HG03571 (cell line): ENCODE results near the gene IL1RAPL1.
"Not testable (repeated sequence)": the region's sequence is repeated elsewhere in the genome, so short reads cannot be mapped to it uniquely, and the experiment has no call there.

Experiments used
- ATAC-seq: cut with Tn5 transposase; IDR thresholded peaks from one replicate; pipeline ENCODE4 v1.9.1; 2021; ENCODE audit not compliant: unreplicated experiment

Gene IL1RAPL1

DNA sequence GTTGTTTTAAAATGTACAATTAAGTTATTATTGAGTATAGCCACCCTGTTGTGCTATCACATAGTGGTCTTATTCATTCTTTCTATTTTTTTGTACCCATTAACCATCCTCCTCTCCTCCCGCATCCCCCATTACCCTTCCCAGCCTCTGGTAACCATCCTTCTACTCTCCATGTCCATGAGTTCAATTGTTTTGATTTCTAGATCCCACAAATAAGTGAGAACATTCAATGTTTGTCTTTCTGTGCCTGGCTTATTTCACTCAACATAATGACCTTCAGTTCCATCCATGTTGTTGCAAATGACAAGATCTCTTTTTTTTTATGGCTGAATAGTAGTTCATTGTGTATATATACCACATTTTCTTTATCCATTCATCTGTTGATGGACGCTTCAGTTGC, 179.3 kb downstream of the IL1RAPL1 start:
- ATAC-seq: not testable (repeated sequence)

DNA sequence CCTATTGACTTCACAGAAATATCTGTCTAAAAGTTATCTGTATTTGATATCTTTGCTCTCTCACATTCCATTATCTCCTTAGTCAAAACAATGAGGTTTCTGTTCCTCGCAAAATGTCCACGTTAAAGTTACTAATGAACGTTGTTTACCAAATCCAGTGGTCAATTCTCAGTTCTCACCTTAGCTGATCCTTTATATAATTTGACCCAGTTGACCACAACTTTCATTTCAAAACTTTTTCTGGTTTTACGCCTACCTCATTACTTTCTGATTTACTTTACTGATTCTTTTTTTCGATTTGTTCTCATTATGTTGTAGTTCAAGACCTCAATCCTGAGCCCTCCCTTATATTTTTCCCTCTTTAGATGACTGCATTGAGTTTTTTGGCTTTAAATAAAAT, 186.6 kb downstream of the IL1RAPL1 start:
- ATAC-seq: no peak

DNA sequence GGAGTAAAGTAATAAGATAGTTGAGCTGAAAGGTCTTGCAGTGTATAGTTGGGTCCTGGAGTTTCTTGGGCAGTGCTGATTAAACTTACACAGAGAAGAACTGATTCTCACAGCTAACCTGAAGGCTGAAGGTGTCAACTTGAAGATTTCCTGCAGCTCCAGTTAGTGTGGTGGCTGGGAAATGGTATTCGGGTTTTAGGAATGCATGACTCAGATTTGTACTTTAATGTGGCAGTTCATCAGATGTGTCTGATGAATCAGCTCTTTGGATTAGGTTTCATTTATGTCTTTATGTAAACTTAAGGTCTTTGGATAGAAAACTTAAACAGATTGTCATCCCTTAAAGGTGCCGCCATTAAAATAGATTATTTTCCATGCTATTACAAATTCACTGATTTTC, 200.0 kb downstream of the IL1RAPL1 start:
- no peak for ATAC-seq

DNA sequence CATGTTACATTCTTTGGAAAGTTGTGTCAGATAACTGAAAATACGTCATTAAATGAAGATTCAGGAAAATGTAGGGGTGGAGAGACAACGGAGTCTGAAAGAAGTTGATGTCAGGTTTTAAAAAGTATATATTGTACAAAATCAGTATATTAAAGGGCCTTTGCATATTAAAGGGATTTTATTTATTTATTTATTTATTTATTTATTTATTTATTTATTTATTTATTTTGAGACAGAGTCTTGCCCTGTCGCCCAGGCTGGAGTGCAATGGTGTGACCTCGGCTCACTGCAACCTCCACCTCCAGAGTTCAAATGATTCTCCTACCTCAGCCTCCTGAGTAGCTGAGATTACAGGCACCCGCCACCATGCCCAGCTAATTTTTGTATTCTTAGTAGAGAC, 213.4 kb downstream of the IL1RAPL1 start:
- ATAC-seq: not testable (repeated sequence)

GRCh38 chrX:28802625-28803024, 215.4 kb downstream of the IL1RAPL1 start:
- ATAC-seq: no peak

DNA sequence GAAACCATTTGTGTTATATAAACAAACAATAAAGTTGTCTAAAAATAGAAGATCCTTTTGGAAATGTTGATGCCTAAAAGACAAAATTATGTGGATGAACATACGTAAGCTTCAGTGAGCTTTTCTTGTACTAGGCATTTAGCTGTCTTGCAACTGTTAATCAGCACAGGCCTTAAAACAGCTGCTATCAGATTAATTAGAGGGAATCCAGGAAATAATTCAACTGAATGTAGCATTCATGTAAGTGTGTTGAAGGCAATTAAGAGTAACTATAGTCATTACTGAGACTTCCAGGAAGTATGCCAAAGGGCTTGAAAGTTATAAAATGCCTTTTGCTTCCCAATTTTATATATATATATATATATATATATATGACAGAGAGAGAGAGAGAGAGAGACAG, 248.7 kb downstream of the IL1RAPL1 start:
- no peak for ATAC-seq

- ATAC-seq: no peak
These were observed 256.6 kb downstream of the IL1RAPL1 start for GRCh38 chrX:28843817-28844216.

- ATAC-seq: no peak
These were observed 260.2 kb downstream of the IL1RAPL1 start for GRCh38 chrX:28847423-28847822.

- ATAC-seq: no peak
These were observed 261.5 kb downstream of the IL1RAPL1 start for GRCh38 chrX:28848707-28849106.

DNA sequence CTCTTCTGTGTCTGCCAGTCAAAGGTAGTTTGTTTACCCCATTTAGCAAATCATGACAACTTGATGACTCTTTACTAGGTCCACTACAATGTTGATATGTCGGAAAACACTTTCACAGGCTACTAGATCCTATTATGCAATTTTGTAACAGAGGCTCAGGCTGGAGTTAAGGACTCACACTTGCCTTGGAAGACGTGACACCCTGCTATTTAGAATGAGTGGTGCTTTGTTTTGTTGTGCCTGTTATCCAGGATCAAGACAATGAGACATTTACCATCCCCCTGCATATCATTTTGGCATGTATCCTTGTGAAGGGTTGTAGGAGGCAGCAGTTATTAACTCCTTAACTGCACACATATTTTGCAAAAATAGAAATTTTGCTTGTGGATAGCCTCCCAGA, 263.7 kb downstream of the IL1RAPL1 start:
- no peak for ATAC-seq

DNA sequence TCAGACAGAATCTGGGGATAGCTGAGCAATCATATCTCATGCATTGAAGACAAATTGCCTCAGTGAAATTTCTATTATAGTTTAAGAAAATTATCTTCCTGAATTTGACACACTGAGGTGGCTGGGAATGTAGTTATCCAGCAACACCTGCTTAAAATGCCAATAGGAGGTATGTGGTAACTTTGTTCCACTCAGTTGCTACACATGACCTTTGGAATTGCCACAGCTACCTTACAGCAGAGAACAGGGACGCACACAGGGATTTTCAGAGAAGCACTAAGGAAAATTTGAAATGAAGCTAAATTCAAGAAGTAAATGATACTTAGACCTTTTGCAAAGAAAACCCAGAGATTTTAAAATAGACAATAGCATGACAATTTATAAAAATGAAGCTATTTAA, 264.6 kb downstream of the IL1RAPL1 start:
- ATAC-seq: no peak

DNA sequence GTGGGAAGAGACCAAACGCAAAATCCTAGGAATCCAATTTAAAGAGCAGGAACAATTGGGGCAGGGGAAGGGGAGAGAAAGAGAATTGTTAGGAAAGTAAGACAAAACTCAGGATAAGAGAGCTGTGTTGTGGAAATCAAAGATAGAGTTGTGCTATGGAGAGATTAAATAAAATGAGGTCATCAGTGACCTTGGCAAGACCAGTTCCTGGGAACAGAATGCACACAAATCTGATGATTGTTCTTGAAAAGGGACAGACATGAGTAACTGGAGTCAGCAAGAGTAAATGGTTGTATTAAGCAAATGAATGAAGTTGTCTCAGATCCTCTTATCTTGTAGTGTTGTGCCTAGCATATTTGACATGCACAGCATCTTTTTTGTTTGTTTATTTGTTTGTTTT, 267.4 kb downstream of the IL1RAPL1 start:
- ATAC-seq: no peak

- no peak for ATAC-seq
These were observed 289.2 kb downstream of the IL1RAPL1 start for GRCh38 chrX:28876408-28876807.

GRCh38 chrX:28876901-28877300, 289.7 kb downstream of the IL1RAPL1 start:
- ATAC-seq: no peak

DNA sequence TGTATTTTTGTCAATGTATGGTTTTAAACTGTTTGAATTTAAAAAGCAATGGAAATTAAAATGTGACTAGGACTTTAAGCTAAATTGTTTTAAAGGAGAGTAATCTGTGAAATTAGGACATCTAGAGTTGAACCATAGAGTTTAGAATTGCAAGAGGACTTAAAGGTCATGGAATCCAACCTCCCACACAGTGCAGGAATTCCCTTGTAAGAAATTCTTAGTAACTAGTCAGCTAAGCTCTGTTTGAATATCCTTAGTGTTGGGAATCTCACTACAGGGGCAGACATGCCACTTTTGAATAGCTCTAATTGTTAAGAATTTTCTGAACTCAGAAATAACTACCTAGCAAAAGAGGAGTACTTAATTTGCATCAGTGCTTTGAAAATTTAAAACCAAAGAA, 292.9 kb downstream of the IL1RAPL1 start:
- ATAC-seq: no peak

DNA sequence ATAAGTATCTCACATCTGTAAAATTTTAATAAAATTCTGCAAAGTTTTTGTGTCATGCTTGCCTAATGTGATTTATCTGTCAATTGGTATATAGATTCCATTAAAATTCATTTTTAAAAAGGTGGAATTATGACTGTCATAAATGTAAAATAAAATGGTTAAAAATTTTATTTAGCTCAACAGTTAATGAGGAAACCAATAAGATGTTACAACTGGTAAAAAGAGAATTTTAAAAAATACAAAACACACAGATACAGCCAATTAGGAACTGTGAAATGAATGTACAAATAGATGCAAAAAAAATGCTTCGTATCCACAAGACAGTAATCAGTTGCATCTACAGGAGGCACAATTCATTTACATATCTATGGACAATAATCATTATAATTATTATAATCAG, 297.6 kb downstream of the IL1RAPL1 start:
- ATAC-seq: no peak

DNA sequence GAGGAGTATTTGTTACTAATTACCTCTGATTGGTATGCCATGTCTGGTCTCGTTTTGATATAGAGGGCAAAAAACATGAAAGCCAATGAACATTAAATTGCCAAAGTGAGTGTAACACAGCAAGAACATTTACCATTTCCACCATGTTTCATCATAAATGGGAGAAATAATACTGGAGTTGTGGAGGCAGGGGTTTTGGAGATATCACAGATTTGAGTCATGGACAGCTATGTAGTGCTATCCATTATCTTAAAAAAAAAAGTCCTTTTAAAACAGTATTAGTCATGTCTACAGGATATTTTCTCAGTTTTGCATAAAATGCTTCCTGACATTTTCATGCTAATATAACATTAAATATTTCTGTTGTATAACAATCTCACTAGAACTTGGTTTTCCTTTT, 301.2 kb downstream of the IL1RAPL1 start:
- ATAC-seq: no peak

DNA sequence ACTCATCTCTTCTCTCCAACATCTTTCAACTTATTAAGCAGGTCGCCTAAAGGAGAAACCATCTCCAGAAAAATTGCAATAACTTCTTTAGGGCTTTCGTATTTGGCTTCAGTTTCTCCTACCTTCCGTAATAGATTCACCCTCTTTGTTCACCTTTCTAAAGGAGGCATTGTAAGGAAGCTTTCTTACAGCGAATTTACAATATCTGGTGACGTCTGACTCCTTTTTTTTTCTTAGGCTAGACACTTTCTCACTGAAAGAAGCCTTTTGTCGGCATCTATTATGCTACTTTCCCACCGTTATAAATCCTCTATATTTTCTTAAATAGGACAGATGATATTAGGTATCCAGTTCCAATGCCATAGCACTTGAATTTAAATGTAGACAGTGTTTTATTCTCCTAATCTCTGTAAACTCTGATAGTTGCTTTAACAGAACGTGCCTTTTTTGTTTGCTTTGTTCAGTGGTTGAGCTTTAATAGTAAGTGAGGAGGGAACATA, 302.4 kb downstream of the IL1RAPL1 start:
- ATAC-seq: no peak

DNA sequence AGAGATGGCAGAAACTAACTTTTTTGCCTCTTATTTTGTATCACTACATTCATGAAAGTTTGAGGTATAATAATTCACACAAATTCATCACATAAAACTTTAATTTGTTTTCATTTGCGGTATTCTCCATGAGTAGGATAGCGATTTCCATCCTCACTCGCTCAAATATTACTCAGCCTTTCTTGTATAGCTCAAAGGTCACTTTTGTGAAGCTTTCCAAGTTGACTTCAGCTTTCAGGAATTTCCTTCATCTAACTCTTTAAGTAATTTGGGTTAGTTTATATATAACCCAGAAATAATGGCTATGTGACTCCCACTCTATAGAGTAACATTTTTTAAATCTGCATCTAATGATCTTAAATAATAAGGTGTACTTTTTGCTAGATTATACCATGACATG, 314.4 kb downstream of the IL1RAPL1 start:
- ATAC-seq: no peak

GRCh38 chrX:28910487-28910886, 323.2 kb downstream of the IL1RAPL1 start:
- ATAC-seq: no peak

GRCh38 chrX:28920153-28920943, 333.1 kb downstream of the IL1RAPL1 start:
- no peak for ATAC-seq

- ATAC-seq: no peak
These were observed 334.9 kb downstream of the IL1RAPL1 start for GRCh38 chrX:28922106-28922505.

GRCh38 chrX:28946846-28947245, 359.6 kb downstream of the IL1RAPL1 start:
- ATAC-seq: no peak
